Gastroesophageal sphincter (tissue), 4 donors: ENCODE measurements around the gene PTPRF. TPM values are rescaled to one million over a fixed set of nuclear protein-coding genes. Genes with fewer than 3 reads are reported as not detected.

Experiments used
- ATAC-seq: fragments of 150-250 bp; one replicate; pipeline ENCODE4 v1.9.1; 2016; ENCODE audit warnings: mild to moderate bottlenecking, moderate library complexity
- H3K27ac ChIP-seq, 4 donors: fragments of 200-600 bp; sonication (generic) in 3 of 4; 1 replicate in 3 of 4; 2 replicates in 1 of 4; pipeline ENCODE4 v1.5.1; 2016 to 2019
- H3K27me3 ChIP-seq: fragments of 200-600 bp; sonication (generic); one replicate; pipeline ENCODE4 v1.5.1; 2019
- H3K36me3 ChIP-seq, 2 donors: fragments of 200-600 bp; sonication (generic); one replicate each; pipeline ENCODE4 v1.5.1; 2019; ENCODE audit warnings: control low read depth in 1 of 2
- H3K4me1 ChIP-seq, 3 donors: fragments of 200-600 bp; sonication (generic); 1 replicate in 2 of 3; 2 replicates in 1 of 3; pipeline ENCODE4 v1.5.1; 2016 to 2019; ENCODE audit warnings: control low read depth in 2 of 3
- H3K4me3 ChIP-seq, 2 donors: fragments of 200-600 bp; sonication (generic); one replicate each; pipeline ENCODE4 v1.5.1; 2019; ENCODE audit warnings: mild to moderate bottlenecking in 1 of 2, moderate library complexity in 1 of 2
- H3K9me3 ChIP-seq, 3 donors: fragments of 200-600 bp; sonication (generic); one replicate each; pipeline ENCODE4 v1.5.1; 2017 to 2019; ENCODE audit warnings: control low read depth in 2 of 3
- CTCF ChIP-seq, 4 experiments: fragments of 200-600 bp in 2 of 4; fragments of 450-650 bp in 2 of 4; sonication (generic) in 1 of 4; IDR thresholded peaks; one replicate each; pipeline ENCODE4 v1.5.1; 2017 to 2019; ENCODE audit warnings: antibody characterized with exemption in 4 of 4, mild to moderate bottlenecking in 2 of 4, moderate library complexity in 2 of 4
- EP300 ChIP-seq: sonication (generic); formaldehyde crosslinking; IDR thresholded peaks from one replicate; pipeline ENCODE4 v1.6.1; 2017; ENCODE audit warnings: antibody characterized with exemption, mild to moderate bottlenecking
- POLR2A ChIP-seq, 2 donors: fragments of 450-650 bp; IDR thresholded peaks; one replicate each; pipeline ENCODE4 v1.6.1; 2017; ENCODE audit warnings: antibody characterized with exemption in 2 of 2, mild to moderate bottlenecking in 2 of 2, moderate library complexity in 1 of 2
- POLR2AphosphoS5 ChIP-seq: sonication (generic); formaldehyde crosslinking; IDR thresholded peaks from one replicate; pipeline ENCODE4 v1.6.1; 2017; ENCODE audit warnings: antibody characterized with exemption
- WGBS, 2 donors: methylation state at CpG; one replicate each; pipeline ENCODE4 v1.1.5; 2018; ENCODE audit warnings: low coverage in 1 of 2; 5-methylcytosine and 5-hydroxymethylcytosine counted together
- total RNA-seq, 4 donors: library from RNA; depleted of rRNA; stranded (reverse); fragments of >200 nt; gene quantifications; one replicate each; pipeline ENCODE4 v1.1.0, GENCODE V29; 2016

Gene PTPRF
- total RNA-seq, 4 donors from 2014 or later: 55.8 to 80.4 (median 60.8) TPM

- ATAC-seq: peak; percentile 56
- 0 to 29% methylated on average over 2 to 20 of the region's 30 CpGs for WGBS, 2 donors
- Histone ChIP-seq H3K4me1 (peaks cover 3 to 99% (median 7%) of the 10 kb centered on the region in 3 donors), H3K9me3 (no peaks in the 10 kb centered on the region), H3K4me3 (peak overlapping the region in 1 of 2 donors; percentile 37), H3K27ac (peak overlapping the region in 3 of 4 donors; percentile 77 to 82 (median 80)), H3K27me3 (no peaks in the 10 kb centered on the region), H3K36me3 (peaks cover 0 to 32% of the 10 kb centered on the region in 2 donors)
- TF ChIP-seq CTCF (IDR thresholded peaks at IDR 0.05) (no peak), POLR2AphosphoS5 (no peak), POLR2A (IDR thresholded peaks at IDR 0.05) (no peak), EP300 (no peak)
Measured at GRCh38 chr1:43549921-43550597, 19.4 kb downstream of the PTPRF start.

- Histone ChIP-seq H3K27ac (peak overlapping the region in 3 of 4 donors; percentile 77 to 82 (median 80)), H3K4me3 (peak overlapping the region in 1 of 2 donors; percentile 37), H3K9me3 (no peaks in the 10 kb centered on the region), H3K36me3 (peaks cover 0 to 30% of the 10 kb centered on the region in 2 donors), H3K4me1 (peaks cover 3 to 93% (median 7%) of the 10 kb centered on the region in 3 donors), H3K27me3 (no peaks in the 10 kb centered on the region)
- TF ChIP-seq POLR2A (IDR thresholded peaks at IDR 0.05): no peak
- no peak for TF ChIP-seq CTCF (IDR thresholded peaks at IDR 0.05)
- TF ChIP-seq EP300: no peak
- TF ChIP-seq POLR2AphosphoS5: no peak
- no peak for ATAC-seq
- 68 to 72% methylated on average over 8 to 9 of the region's 15 CpGs for WGBS, 2 donors
Measured at GRCh38 chr1:43550598-43551246, 20.0 kb downstream of the PTPRF start.

GRCh38 chr1:43551396-43551888 lies 20.8 kb downstream of the PTPRF start:
- Histone ChIP-seq H3K9me3 (no peaks in the 10 kb centered on the region), H3K36me3 (peaks cover 0 to 32% of the 10 kb centered on the region in 2 donors), H3K27me3 (no peaks in the 10 kb centered on the region), H3K4me1 (peaks cover 3 to 90% (median 7%) of the 10 kb centered on the region in 3 donors), H3K4me3 (no peak overlapping the region), H3K27ac (peak overlapping the region in 3 of 4 donors; percentile 77 to 82 (median 80))
- no peak for TF ChIP-seq POLR2A (IDR thresholded peaks at IDR 0.05)
- no peak for TF ChIP-seq CTCF (IDR thresholded peaks at IDR 0.05)
- TF ChIP-seq EP300: no peak
- TF ChIP-seq POLR2AphosphoS5: no peak
- no peak for ATAC-seq
- 77 to 93% methylated on average over 5 of the region's 7 CpGs for WGBS, 2 donors

- no peak for ATAC-seq
- no peak overlapping the region for H3K4me3 ChIP-seq
- TF ChIP-seq POLR2AphosphoS5 (no peak), CTCF (IDR thresholded peaks at IDR 0.05) (no peak), EP300 (no peak), POLR2A (IDR thresholded peaks at IDR 0.05) (no peak)
- peaks cover 3 to 90% (median 7%) of the 10 kb centered on the region in 3 donors for H3K4me1 ChIP-seq
- H3K27ac ChIP-seq: peak overlapping the region; percentile 30 to 82 (median 78)
- no peaks in the 10 kb centered on the region for H3K9me3 ChIP-seq
- peaks cover 0 to 24% of the 10 kb centered on the region in 2 donors for H3K36me3 ChIP-seq
- H3K27me3 ChIP-seq: no peaks in the 10 kb centered on the region
- 58 to 74% methylated on average over 5 of the region's 5 CpGs for WGBS, 2 donors
Measured at GRCh38 chr1:43552059-43552742, 21.5 kb downstream of the PTPRF start.
